OCI-LY3 (cell line): ENCODE results near the gene FRMPD2.

ENCODE experiments used
- CTCF ChIP-seq: fragments of 200-600, 300-600 bp; sonication (generic); IDR thresholded peaks from 2 replicates; pipeline ENCODE4 v1.5.1; 2014; ENCODE audit warnings: antibody characterized with exemption, low read length, low read depth
- EZH2phosphoT487 ChIP-seq: fragments of 200-600 bp; shearing (Covaris generic); IDR thresholded peaks from 2 replicates; pipeline ENCODE4 v1.6.1; 2018; ENCODE audit warnings: antibody characterized with exemption, mixed run types, low read depth

GRCh38 chr10:48187126-48187525, 87.4 kb downstream of the FRMPD2 start:
- TF ChIP-seq CTCF (no peak), EZH2phosphoT487 (no peak)
